Epithelial cell of alveolus of lung (primary cell): ENCODE measurements around the gene BCL6B. TPM values are rescaled to one million over a fixed set of nuclear protein-coding genes. Genes with fewer than 3 reads are reported as not detected.

ENCODE experiments used
- total RNA-seq: library from RNA; depleted of rRNA; stranded (reverse); fragments of >200 nt; gene quantifications from 2 replicates; pipeline ENCODE4 v1.2.1, GENCODE V29; 2015

The BCL6B gene, protein sequence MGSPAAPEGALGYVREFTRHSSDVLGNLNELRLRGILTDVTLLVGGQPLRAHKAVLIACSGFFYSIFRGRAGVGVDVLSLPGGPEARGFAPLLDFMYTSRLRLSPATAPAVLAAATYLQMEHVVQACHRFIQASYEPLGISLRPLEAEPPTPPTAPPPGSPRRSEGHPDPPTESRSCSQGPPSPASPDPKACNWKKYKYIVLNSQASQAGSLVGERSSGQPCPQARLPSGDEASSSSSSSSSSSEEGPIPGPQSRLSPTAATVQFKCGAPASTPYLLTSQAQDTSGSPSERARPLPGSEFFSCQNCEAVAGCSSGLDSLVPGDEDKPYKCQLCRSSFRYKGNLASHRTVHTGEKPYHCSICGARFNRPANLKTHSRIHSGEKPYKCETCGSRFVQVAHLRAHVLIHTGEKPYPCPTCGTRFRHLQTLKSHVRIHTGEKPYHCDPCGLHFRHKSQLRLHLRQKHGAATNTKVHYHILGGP
- 0.24 and 1.4 TPM in 2 replicates for total RNA-seq

DNA sequence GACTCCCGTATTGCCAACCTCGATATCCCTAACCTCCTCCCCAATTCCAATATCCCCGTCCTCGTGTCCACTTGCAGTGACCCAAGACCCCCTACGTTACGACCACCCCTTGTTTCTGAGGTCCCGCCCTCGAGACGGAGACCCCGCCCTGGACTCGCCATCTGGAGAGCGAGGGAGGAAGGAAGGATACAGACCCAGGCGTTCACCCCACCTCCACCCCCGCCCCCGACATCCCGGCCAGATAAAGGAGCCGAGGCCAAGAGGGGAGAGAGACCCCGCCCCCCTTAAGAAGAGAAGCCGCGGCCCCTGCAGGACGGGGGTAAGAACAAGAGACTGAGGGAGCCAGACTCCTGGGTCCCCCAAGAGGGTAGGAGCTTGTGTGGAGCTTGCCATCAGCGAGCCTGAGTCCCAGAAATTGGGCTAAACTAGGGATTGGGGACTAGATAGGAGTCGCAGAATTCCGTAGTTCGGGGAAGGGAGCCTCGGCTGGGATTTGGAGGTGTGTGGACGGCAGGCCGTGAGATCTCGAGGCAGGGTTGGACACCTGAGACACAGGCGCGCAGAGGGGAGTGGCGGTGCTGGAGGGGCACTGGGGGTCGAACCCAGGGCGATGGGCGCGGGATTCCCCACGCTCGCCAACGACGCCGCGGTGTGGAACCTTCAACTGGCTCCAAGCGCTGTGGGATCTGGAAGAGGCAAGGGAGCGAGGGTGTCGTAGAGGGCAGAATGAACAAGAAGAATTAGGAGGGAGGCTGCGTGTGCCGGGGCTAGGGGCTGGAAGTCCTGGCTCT, at the start of gene BCL6B:
TSS of gene BCL6B (plus strand) at position 270 of the 791 bp plus-strand sequence. CDS start 622 bp downstream, outside the sequence.

GRCh38 chr17:6995500-6996255, 27.2 kb upstream of the BCL6B start, which contains the start of gene ALOX12:
TSS of gene ALOX12 (plus strand) at chr17:6996049. CDS start at chr17:6996118, 69 bp downstream.

DNA sequence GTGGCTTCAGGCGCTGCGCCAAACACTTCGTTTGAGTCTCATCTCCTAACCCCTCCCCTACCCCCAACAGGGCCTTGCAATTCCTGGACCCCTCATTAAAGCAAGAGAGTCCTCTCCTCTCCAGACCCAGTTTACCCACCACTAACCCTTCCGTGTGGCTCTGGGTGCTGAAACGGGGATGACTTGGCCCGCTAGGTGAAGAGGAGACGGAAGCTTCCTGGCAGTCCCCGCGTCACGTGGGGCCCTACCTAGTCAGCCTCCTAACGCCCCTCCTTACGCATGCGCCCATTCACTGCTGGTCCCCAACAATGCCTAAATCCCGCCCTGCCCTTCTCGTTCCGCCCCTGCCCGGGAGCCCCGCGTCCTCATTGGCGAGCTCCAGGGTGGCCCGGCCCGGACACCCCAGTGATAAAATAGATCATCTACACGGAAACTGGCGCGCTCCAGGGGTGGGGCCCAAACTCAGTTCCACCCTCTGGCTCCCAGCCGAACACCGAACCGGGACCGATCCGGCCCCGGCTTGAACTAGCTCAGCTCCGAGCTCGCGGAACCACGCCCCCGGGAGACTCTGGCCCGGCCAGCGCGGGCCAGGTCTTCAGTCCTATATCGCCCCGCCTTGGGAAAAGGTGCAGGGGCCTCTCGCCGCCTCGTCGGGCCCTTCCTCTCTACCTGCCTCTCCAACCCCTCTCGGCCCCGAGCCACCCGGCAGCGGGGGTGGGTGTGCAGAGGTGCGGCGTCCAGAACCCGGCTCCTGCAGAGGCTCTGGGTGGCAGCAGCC, 12.9 kb downstream of the BCL6B start, which contains the start of gene SLC16A13:
TSS of gene SLC16A13 (plus strand) at position 425 of the 778 bp plus-strand sequence. CDS start 368 bp downstream, outside the sequence.

GRCh38 chr17:7043497-7044198, 20.8 kb downstream of the BCL6B start, which contains the start of gene SLC16A11:
TSS of gene SLC16A11 (minus strand) at chr17:7044092. CDS start at chr17:7043513, 579 bp downstream.

Other genes starting within 250 kb of the BCL6B start
- gene FBXO39, start 246.8 kb upstream of the BCL6B start, total RNA-seq: 0.52 TPM in 1 of 2 replicates, not detected in the other
- not detected in 2 replicates for gene TEKT1, start 191.3 kb upstream of the BCL6B start, total RNA-seq
- not detected in 2 replicates for gene ALOX12, start 27.0 kb upstream of the BCL6B start, total RNA-seq
- gene RNASEK, start 10.4 kb upstream of the BCL6B start, total RNA-seq: 235 and 246 TPM in 2 replicates
- gene SLC16A13, start 13.0 kb downstream of the BCL6B start, total RNA-seq: 0.16 and 1.7 TPM in 2 replicates
- gene SLC16A11, start 21.0 kb downstream of the BCL6B start, total RNA-seq: not detected in 2 replicates
- not detected in 2 replicates for gene CLEC10A, start 57.2 kb downstream of the BCL6B start, total RNA-seq
- not detected in 2 replicates for gene ASGR2, start 91.8 kb downstream of the BCL6B start, total RNA-seq
- 0.80 and 1.0 TPM in 2 replicates for gene ASGR1, start 156.3 kb downstream of the BCL6B start, total RNA-seq
- gene DLG4, start 196.8 kb downstream of the BCL6B start, total RNA-seq: 11.8 and 18.9 TPM in 2 replicates
- 184 and 242 TPM in 2 replicates for gene ACADVL, start 196.9 kb downstream of the BCL6B start, total RNA-seq
- 50.8 and 59.7 TPM in 2 replicates for gene DVL2, start 211.5 kb downstream of the BCL6B start, total RNA-seq
- gene PHF23, start 216.4 kb downstream of the BCL6B start, total RNA-seq: 55.6 and 63.3 TPM in 2 replicates
- 310 and 533 TPM in 2 replicates for gene GABARAP, start 219.4 kb downstream of the BCL6B start, total RNA-seq
- gene CTDNEP1, start 228.7 kb downstream of the BCL6B start, total RNA-seq: 64.9 and 130 TPM in 2 replicates
- gene ELP5, start 229.2 kb downstream of the BCL6B start, total RNA-seq: 34.9 and 40.0 TPM in 2 replicates
- 1.8 and 23.0 TPM in 2 replicates for gene CLDN7, start 239.4 kb downstream of the BCL6B start, total RNA-seq